T-helper 1 cell (primary cell): ENCODE results near the gene YBX2.
A peak's percentile ranks its signal among the peaks of the same experiment; 100 is the strongest.
"Not testable (repeated sequence)": the region's sequence is repeated elsewhere in the genome, so short reads cannot be mapped to it uniquely, and the experiment has no call there.

ENCODE experiments used
- DNase-seq, 5 donors: peaks; one replicate each; pipeline ENCODE4 v3.0.0-alpha.2; 2012 to 2020

YBX2 gene

GRCh38 chr17:7262192-7262934 is 32.1 kb downstream of the YBX2 start, which contains the start of gene CLDN7:
Gene CLDN7, minus strand, starts transcription at chr17:7262478. Its CDS starts 435 bp downstream, at chr17:7262043.
- no peak for DNase-seq

DNA sequence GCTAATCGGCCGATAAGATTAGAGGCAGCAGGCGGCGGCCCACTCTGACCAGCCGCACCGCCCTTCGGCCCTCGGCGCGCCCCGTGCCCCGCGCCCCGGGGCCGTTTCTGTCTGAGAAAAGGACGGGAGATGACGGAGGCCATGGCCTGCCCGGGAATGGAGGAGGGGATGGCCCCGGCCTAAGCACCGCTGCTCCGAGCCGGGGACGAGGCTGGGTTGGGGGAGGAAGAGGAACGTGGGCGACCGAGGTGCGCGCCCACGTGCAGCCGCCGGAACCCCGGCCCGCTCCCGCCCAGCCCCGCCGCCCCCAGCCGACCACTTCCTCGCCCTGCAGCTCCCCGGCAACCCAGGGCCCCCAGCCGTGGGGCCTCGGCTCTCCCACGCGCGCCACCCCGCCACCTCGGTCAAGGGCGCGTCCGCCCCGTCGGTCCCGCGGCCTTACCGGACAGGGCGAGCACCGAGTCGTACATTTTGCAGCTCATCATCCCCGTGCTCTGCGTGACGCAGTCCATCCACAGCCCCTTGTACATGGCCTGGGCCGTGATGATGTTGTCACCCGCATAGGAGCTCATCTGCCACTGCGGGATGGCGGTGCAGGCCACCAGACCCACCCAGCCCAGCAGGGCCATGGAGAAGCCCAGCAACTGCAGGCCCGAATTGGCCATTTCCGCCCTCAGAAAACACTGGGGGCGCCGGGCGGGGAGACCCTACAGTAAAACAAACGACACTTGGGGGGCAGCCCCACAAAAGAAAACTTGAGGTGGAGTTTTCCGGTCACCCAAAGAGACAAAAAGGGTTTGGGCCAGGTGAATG is 32.9 kb downstream of the YBX2 start:
- DNase-seq, result peak in 2 of 5 donors; percentile 16 to 20

- DNase-seq, result peak in 2 of 5 donors; percentile 25 to 56
Observed at GRCh38 chr17:7260651-7261378, 33.6 kb downstream of the YBX2 start.

DNA sequence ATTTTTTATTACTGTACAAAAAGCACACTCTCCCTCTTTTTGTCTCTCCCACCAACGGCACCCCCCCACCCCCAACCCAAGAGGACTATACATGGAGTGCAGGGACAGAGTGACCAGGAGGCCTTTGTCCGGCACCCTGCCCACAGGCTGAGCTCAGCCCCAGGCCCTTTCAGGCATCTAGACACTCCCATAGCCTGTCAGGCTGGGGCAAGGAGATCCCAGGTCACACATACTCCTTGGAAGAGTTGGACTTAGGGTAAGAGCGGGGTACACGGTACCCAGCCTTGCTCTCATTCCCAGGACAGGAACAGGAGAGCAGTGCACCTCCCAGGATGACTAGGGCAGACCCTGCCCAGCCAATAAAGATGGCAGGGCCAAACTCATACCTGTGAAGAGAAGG is 34.3 kb downstream of the YBX2 start:
- DNase-seq, result no peak

DNA sequence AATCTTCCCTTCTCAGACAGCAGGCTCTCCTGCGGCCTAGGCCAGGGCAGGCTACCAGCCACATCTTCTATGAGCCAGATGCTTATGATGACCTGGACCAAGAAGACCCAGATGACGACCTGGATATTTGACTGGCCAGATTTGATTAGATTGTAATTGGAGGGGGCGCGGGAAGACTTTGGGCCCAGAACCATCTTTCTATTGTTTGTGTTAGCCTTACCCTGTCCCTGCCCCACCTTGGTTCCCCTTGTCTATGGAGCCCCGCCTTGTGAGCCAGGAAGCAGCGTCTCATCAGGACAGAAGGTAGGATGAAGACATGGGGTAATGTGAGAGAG is 34.9 kb downstream of the YBX2 start:
- no peak for DNase-seq

- DNase-seq, result peak in 1 of 5 donors; percentile 43
Observed at GRCh38 chr17:7258731-7259554, 35.5 kb downstream of the YBX2 start.

- DNase-seq, result no peak
Observed at GRCh38 chr17:7256766-7257456, 37.5 kb downstream of the YBX2 start.

- DNase-seq, result no peak
Observed at GRCh38 chr17:7254511-7254910, 39.9 kb downstream of the YBX2 start.

DNA sequence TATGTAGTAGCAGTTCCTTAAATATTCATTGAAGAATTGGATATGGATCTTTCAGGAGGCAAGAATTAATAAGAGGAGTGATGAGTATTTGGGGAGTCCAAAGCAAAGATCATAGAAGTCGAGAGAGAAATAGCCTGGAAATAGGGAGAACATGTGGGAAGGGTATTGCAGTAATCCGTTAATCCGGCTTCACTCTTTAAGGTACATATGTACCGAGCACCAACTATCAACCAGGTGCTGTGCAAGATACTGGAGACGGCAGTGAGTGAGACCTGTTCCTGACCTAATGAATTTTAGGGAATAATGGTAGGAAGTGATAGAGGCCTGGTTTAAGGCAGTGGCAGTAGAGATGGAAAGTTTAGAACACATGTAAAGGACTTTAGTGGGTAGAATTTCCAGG is 41.4 kb downstream of the YBX2 start:
- no peak for DNase-seq

DNA sequence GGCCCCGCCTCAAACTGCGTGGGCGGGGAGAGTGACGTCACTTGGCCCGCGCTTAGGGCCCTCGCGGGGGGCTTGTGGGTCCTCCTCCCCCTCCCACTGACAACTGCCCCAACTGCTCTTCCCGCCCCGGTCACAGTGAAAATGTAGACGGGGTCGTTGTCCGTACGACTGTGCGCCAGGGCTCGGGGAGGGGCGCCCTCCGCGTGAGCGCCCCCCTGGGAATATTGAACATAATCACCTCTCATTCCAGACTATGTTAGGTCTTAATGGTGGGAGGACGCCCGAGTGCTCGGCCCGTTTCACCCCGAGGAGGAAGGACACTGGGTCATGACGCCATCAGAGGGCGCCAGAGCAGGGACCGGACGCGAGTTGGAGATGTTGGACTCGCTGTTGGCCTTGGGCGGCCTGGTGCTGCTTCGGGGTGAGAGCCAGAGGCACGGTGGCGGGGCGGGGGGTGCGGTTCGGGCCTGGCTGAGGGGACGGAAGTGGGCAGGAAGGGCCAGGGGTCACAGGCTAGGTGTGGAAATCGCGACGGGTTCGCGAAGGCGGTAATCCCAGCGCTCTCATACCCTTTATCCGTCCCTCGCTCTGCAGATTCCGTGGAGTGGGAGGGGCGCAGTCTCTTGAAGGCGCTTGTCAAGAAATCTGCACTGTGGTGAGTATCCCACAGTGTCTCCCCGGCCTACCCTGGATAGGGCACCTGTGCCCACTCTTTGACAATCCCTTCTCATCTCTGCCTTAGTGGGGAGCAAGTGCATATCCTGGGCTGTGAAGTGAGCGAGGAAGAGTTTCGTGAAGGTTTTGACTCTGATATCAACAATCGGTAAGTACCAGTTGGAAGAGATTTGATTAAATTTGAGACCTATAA is 42.0 kb downstream of the YBX2 start, which contains the start of gene ELP5:
ELP5 (plus strand) TSS at position 40 of the 868 bp plus-strand sequence; CDS start at position 376, 336 bp downstream.
- peak; percentile 70 to 92 (median 81) for DNase-seq

GRCh38 chr17:7251661-7252175 is 42.7 kb downstream of the YBX2 start, which contains the start of gene CTDNEP1:
Gene CTDNEP1, minus strand, starts transcription at chr17:7251734. Its CDS starts 438 bp downstream, at chr17:7251296.
- peak; percentile 96 to 99 (median 98) for DNase-seq

DNA sequence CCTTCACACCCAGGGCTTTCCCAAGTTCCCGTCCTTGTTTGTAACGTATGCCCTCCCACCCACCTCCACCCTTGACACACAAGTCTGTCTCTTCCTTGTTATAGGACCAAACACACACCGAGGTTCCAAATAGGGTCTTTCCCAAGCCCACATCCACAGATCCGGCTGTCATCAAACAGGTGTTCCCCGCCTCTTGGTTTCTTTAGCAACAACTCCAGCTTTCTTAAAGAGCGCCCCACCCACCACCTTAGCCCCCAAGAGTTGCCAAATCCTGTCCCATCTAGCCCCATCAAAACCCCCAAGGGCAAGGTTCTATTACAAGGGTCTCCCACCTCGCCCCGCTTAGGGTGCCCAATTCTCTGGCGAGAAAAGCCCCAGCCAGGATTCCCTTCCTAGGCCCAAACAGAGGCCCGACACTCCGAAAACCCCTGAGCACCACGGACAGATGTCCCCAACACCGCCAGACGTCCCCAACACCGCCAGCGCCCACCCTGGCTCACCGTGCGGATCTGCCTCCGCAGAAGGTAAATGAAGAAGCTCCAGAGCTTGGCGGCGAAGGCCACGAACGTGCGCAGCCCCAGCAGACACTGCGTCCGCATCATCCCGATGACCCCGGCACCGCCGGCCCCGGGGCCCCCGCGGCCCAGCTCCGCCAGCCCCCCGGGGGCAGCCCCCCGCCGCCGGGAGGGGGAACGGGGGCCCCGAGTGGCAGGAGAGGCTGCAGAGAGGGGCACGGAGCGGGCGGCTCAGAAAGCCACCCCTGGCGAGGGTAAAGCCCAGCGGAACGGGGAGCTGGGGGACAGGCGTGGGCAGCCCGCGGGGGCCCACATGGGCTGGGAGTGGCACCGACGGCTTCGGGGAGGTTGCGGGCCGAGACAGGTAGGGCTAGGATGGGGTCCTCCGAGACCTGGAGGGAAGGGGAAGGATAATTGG is 43.5 kb downstream of the YBX2 start:
- no peak for DNase-seq

DNA sequence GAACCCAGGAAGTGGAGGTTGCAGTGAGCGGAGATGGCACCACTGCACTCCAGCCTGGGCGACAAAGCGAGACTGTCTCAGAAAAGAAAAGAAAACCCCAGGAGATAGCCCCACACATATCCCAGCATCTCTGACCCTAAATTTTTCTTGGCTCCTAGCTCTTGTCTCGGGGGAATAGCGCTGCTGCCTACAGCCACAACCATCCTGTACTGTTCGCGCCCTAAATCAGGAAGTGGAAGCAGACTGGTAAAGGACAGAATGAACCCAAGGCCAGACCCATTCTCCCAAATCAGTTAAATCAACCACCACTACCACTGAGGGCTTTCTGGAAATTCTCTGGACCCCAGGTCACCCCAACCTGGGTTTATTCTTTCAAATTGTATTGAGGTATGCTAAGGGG is 44.6 kb downstream of the YBX2 start:
- no peak for DNase-seq

- no peak for DNase-seq
Observed at GRCh38 chr17:7249214-7249613, 45.2 kb downstream of the YBX2 start.

- DNase-seq, result no peak
Observed at GRCh38 chr17:7248796-7249195, 45.6 kb downstream of the YBX2 start.

- DNase-seq, result no peak
Observed at GRCh38 chr17:7246779-7247178, 47.7 kb downstream of the YBX2 start.

- not testable (repeated sequence) for DNase-seq
Observed at GRCh38 chr17:7243838-7244237, 50.6 kb downstream of the YBX2 start.

DNA sequence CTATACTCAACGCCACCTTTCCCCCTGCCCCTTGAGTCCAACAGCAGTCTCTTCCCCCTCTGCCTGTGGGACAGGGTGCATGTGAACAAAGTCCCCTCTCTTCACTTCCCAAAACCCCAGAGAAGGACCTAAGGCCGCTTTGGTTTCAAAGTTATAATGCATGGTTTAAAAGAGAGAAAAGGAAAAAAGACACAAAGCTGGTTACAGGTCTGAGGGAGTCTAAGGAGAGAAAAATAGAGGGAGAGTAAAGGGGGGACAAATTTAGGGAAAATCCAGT is 51.0 kb downstream of the YBX2 start:
- DNase-seq, result no peak

- DNase-seq, result peak; percentile 90 to 96 (median 93)
Observed at GRCh38 chr17:7242717-7243452, 51.6 kb downstream of the YBX2 start.
